Peyer's patch (tissue), 4 donors: ENCODE measurements around the gene SCARB1. TPM values are rescaled to one million over a fixed set of nuclear protein-coding genes. Genes with fewer than 3 reads are reported as not detected.

ENCODE experiments used
- DNase-seq, 3 donors: peaks; one replicate each; pipeline ENCODE4 v3.0.0-alpha.2; 2017 to 2019
- H3K27ac ChIP-seq, 4 donors: fragments of 200-600 bp; sonication (generic); one replicate each; pipeline ENCODE4 v1.5.1; 2016 to 2019
- H3K27me3 ChIP-seq, 2 donors: fragments of 200-600 bp; sonication (generic); one replicate each; pipeline ENCODE4 v1.5.1; 2019
- H3K36me3 ChIP-seq, 3 donors: fragments of 200-600 bp; sonication (generic); one replicate each; pipeline ENCODE4 v1.5.1; 2016 to 2019
- H3K4me1 ChIP-seq, 4 donors: fragments of 200-600 bp; sonication (generic); one replicate each; pipeline ENCODE4 v1.5.1; 2016 to 2019
- H3K4me3 ChIP-seq, 4 donors: fragments of 200-600 bp; sonication (generic); 1 replicate in 3 of 4; 2 replicates in 1 of 4; pipeline ENCODE4 v1.5.1; 2016 to 2019; ENCODE audit warnings: mild to moderate bottlenecking in 1 of 4
- H3K9me3 ChIP-seq, 4 donors: fragments of 200-600 bp; sonication (generic); one replicate each; pipeline ENCODE4 v1.5.1; 2016 to 2019; ENCODE audit warnings: mild to moderate bottlenecking in 1 of 4
- CTCF ChIP-seq, 6 experiments: fragments of 450-650 bp in 4 of 6; fragments of 200-600 bp in 2 of 6; sonication (generic) in 1 of 6; IDR thresholded peaks; one replicate each; pipeline ENCODE4 v1.5.1; 2017 to 2019; ENCODE audit warnings: antibody characterized with exemption in 6 of 6, mild to moderate bottlenecking in 3 of 6, moderate library complexity in 1 of 6
- POLR2A ChIP-seq, 2 donors: fragments of 450-650 bp; IDR thresholded peaks; one replicate each; pipeline ENCODE4 v1.5.1; 2017; ENCODE audit warnings: antibody characterized with exemption in 2 of 2, mild to moderate bottlenecking in 2 of 2, moderate library complexity in 2 of 2
- total RNA-seq, 4 donors: library from RNA; depleted of rRNA; stranded (reverse); fragments of >200 nt; gene quantifications; one replicate each; pipeline ENCODE4 v1.1.0, GENCODE V29; 2016

Gene SCARB1
- total RNA-seq, 4 donors from 2014 or later, result 14.9 to 214 (median 64.6) TPM

- Histone ChIP-seq H3K36me3 (no peaks in the 10 kb centered on the region), H3K4me1 (peaks cover 0 to 5% (median 0%) of the 10 kb centered on the region in 4 donors), H3K27me3 (no peaks in the 10 kb centered on the region), H3K27ac (no peak overlapping the region), H3K4me3 (no peak overlapping the region), H3K9me3 (no peaks in the 10 kb centered on the region)
- TF ChIP-seq POLR2A (IDR thresholded peaks at IDR 0.05) (no peak), CTCF (IDR thresholded peaks at IDR 0.05) (no peak)
- no peak for DNase-seq
Observed at GRCh38 chr12:124777399-124778372, 86.0 kb downstream of the SCARB1 start.

GRCh38 chr12:124776125-124776513 lies 87.5 kb downstream of the SCARB1 start:
- peaks cover 0 to 6% (median 2%) of the 10 kb centered on the region in 4 donors for H3K4me1 ChIP-seq
- H3K36me3 ChIP-seq, result no peaks in the 10 kb centered on the region
- no peak for DNase-seq
- TF ChIP-seq POLR2A (IDR thresholded peaks at IDR 0.05) (no peak), CTCF (IDR thresholded peaks at IDR 0.05) (no peak)
- no peak overlapping the region for H3K27ac ChIP-seq
- no peaks in the 10 kb centered on the region for H3K27me3 ChIP-seq
- H3K9me3 ChIP-seq, result no peaks in the 10 kb centered on the region
- no peak overlapping the region for H3K4me3 ChIP-seq

- DNase-seq, result peak in 2 of 3 donors; percentile 31 to 60
- Histone ChIP-seq H3K9me3 (no peaks in the 10 kb centered on the region), H3K4me1 (peaks cover 0 to 6% (median 2%) of the 10 kb centered on the region in 4 donors), H3K27me3 (no peaks in the 10 kb centered on the region), H3K4me3 (peak overlapping the region; percentile 4 to 31 (median 10)), H3K27ac (peak overlapping the region; percentile 3 to 54 (median 34)), H3K36me3 (no peaks in the 10 kb centered on the region)
- no peak for TF ChIP-seq CTCF (IDR thresholded peaks at IDR 0.05)
- no peak for TF ChIP-seq POLR2A (IDR thresholded peaks at IDR 0.05)
Observed at GRCh38 chr12:124774462-124775167, 89.0 kb downstream of the SCARB1 start.

- peak overlapping the region in 2 of 4 donors; percentile 4 to 31 for H3K4me3 ChIP-seq
Observed at GRCh38 chr12:124774054-124774461, 89.6 kb downstream of the SCARB1 start.

More at GRCh38 chr12:124774054-124774461, 89.6 kb downstream of the SCARB1 start:
- no peaks in the 10 kb centered on the region for H3K27me3 ChIP-seq
- H3K9me3 ChIP-seq, result no peaks in the 10 kb centered on the region
- DNase-seq, result peak in 1 of 3 donors; percentile 29
- H3K27ac ChIP-seq, result peak overlapping the region in 2 of 4 donors; percentile 26 to 54
- TF ChIP-seq POLR2A (IDR thresholded peaks at IDR 0.05) (no peak), CTCF (IDR thresholded peaks at IDR 0.05) (no peak)
- H3K36me3 ChIP-seq, result no peaks in the 10 kb centered on the region
- peaks cover 0 to 6% (median 2%) of the 10 kb centered on the region in 4 donors for H3K4me1 ChIP-seq
